GM23338 (cell line): ENCODE results near the gene LONRF2. TPM values are rescaled to one million over a fixed set of nuclear protein-coding genes. Genes with fewer than 3 reads are reported as not detected.

Experiments used
- ATAC-seq: fragments of 200-7000 bp; cut with Tn5 transposase; 3 replicates; pipeline ENCODE4 v1.9.1; 2020
- DNase-seq: peaks from one replicate; pipeline ENCODE4 v3.0.0-alpha.2; 2015; ENCODE audit warnings: low spot score
- H2AFZ ChIP-seq: fragments of 200-600 bp; sonication (generic); 2 replicates; pipeline ENCODE4 v1.8.0; 2016; ENCODE audit warnings: antibody characterized with exemption, mild to moderate bottlenecking, moderate library complexity
- H3F3A ChIP-seq: fragments of 200-600 bp; sonication (generic); replicated peaks from 2 replicates; pipeline ENCODE4 v1.8.0; 2017; ENCODE audit warnings: antibody characterized with exemption, mixed run types, low read depth
- H3K27ac ChIP-seq: fragments of 200-600 bp; sonication (generic); 2 replicates; pipeline ENCODE4 v1.6.1; 2016; ENCODE audit warnings: low read depth
- H3K27me3 ChIP-seq: fragments of 200-600 bp; sonication (generic); 2 replicates; pipeline ENCODE4 v1.8.0; 2016; ENCODE audit warnings: mild to moderate bottlenecking, mixed run types, moderate library complexity; ENCODE audit not compliant: insufficient read depth
- H3K36me3 ChIP-seq: fragments of 200-600 bp; sonication (generic); 2 replicates; pipeline ENCODE4 v1.8.0; 2016; ENCODE audit warnings: mild to moderate bottlenecking; ENCODE audit not compliant: insufficient read depth
- H3K4me1 ChIP-seq: fragments of 200-600 bp; sonication (generic); 2 replicates; pipeline ENCODE4 v1.8.0; 2016; ENCODE audit warnings: mild to moderate bottlenecking, moderate library complexity; ENCODE audit not compliant: insufficient read depth
- H3K4me2 ChIP-seq: fragments of 200-600 bp; sonication (generic); 2 replicates; pipeline ENCODE4 v1.7.1; 2017; ENCODE audit warnings: mixed run types
- H3K4me3 ChIP-seq: fragments of 200-600 bp; sonication (generic); 2 replicates; pipeline ENCODE4 v1.6.1; 2016; ENCODE audit warnings: mixed run types
- H3K79me2 ChIP-seq: fragments of 200-600 bp; sonication (generic); replicated peaks from 2 replicates; pipeline ENCODE4 v1.8.0; 2017; ENCODE audit warnings: mild to moderate bottlenecking; ENCODE audit not compliant: insufficient read depth
- H3K9me2 ChIP-seq: fragments of 200-600 bp; sonication (generic); 2 replicates; pipeline ENCODE4 v1.8.0; 2017; ENCODE audit not compliant: insufficient read depth
- H4K20me1 ChIP-seq: fragments of 200-600 bp; sonication (generic); replicated peaks from 2 replicates; pipeline ENCODE4 v1.8.0; 2017; ENCODE audit warnings: mild to moderate bottlenecking; ENCODE audit not compliant: insufficient read depth
- H3K27ac Mint-ChIP-seq: 2 replicates; pipeline ENCODE4 v1.8.0; 2020; ENCODE audit warnings: inconsistent platforms, mild to moderate bottlenecking, moderate library complexity, mixed read lengths
- H3K27me3 Mint-ChIP-seq: 3 replicates; pipeline ENCODE4 v1.8.0; 2022; ENCODE audit warnings: low read depth, mild to moderate bottlenecking, moderate library complexity, mixed read lengths, inconsistent platforms; ENCODE audit not compliant: insufficient read depth, poor library complexity
- H3K36me3 Mint-ChIP-seq: 3 replicates; pipeline ENCODE4 v1.8.0; 2021; ENCODE audit warnings: low read depth, mild to moderate bottlenecking, inconsistent platforms, moderate library complexity, mixed read lengths
- H3K4me1 Mint-ChIP-seq: 3 replicates; pipeline ENCODE4 v1.8.0; 2020; ENCODE audit warnings: mild to moderate bottlenecking, inconsistent platforms, mixed read lengths
- H3K4me3 Mint-ChIP-seq: 3 replicates; pipeline ENCODE4 v1.8.0; 2021; ENCODE audit warnings: moderate library complexity, mild to moderate bottlenecking, inconsistent platforms, mixed read lengths
- H3K9me3 Mint-ChIP-seq: 3 replicates; pipeline ENCODE4 v1.8.0; 2020; ENCODE audit warnings: moderate library complexity, mild to moderate bottlenecking, inconsistent platforms, mixed read lengths
- CREB1 ChIP-seq: fragments of 250-450 bp; sonication (Bioruptor Pico); IDR thresholded peaks from 2 replicates; pipeline ENCODE4 v1.5.0; 2020; ENCODE audit warnings: low read depth, mild to moderate bottlenecking, moderate library complexity
- EZH2 ChIP-seq: fragments of 200-600 bp; sonication (generic); IDR thresholded peaks from one replicate; pipeline ENCODE4 v1.8.0; 2017; ENCODE audit warnings: antibody characterized with exemption, mild to moderate bottlenecking, low read depth; ENCODE audit not compliant: unreplicated experiment
- EZH2phosphoT487 ChIP-seq: fragments of 200-600 bp; sonication (generic); IDR thresholded peaks from one replicate; pipeline ENCODE4 v1.8.1; 2018; ENCODE audit warnings: antibody characterized with exemption; ENCODE audit not compliant: unreplicated experiment
- JUNB ChIP-seq: IDR thresholded peaks from one replicate; pipeline ENCODE4 v1.6.1; 2016; ENCODE audit warnings: antibody characterized with exemption; ENCODE audit not compliant: unreplicated experiment
- NANOG ChIP-seq: IDR thresholded peaks from 2 replicates; pipeline ENCODE4 v1.6.1; 2016; ENCODE audit warnings: antibody characterized with exemption, borderline replicate concordance
- POLR2AphosphoS5 ChIP-seq: IDR thresholded peaks from 2 replicates; pipeline ENCODE4 v1.6.1; 2016; ENCODE audit warnings: antibody characterized with exemption, low read depth
- STAT1 ChIP-seq: IDR thresholded peaks from one replicate; pipeline ENCODE4 v1.6.1; 2016; ENCODE audit warnings: antibody characterized with exemption; ENCODE audit not compliant: unreplicated experiment
- ZNF114 ChIP-seq: fragments of 250-450 bp; sonication (Bioruptor Pico); IDR thresholded peaks from 2 replicates; pipeline ENCODE4 v1.5.0; 2020; ENCODE audit warnings: mild to moderate bottlenecking, moderate library complexity
- ZNF331 ChIP-seq: fragments of 250-450 bp; sonication (Bioruptor Pico); IDR thresholded peaks from 2 replicates; pipeline ENCODE4 v1.5.0; 2020; ENCODE audit warnings: low read depth, mild to moderate bottlenecking, moderate library complexity
- polyA plus RNA-seq: library from polyadenylated mRNA; unstranded; fragments of >200 nt; fragmentation: Nextera tagmentation; extraction: Ambion mirVana; gene quantifications from 2 replicates; pipeline ENCODE4 v1.2.1, GENCODE V29; 2016
- total RNA-seq: library from RNA; depleted of rRNA; stranded (reverse); fragments of >200 nt; shearing (Covaris generic); gene quantifications from 2 replicates; pipeline ENCODE4 v1.2.3, GENCODE V29; 2014
- TF ChIP-seq, protein P1 (sequence below), 2 experiments: fragments of 200-600 bp in 1 of 2; sonication (generic) in 1 of 2; conservative IDR thresholded peaks; 2 replicates each; pipeline versions ENCODE4 v1.5.1 to v1.6.1; 2016 to 2017; ENCODE audit warnings: antibody characterized with exemption in 2 of 2, low read depth in 2 of 2, mild to moderate bottlenecking in 2 of 2, moderate library complexity in 1 of 2
- TF ChIP-seq, protein P2 (sequence below): IDR thresholded peaks from one replicate; pipeline ENCODE4 v1.6.1; 2018; ENCODE audit warnings: antibody characterized with exemption; ENCODE audit not compliant: unreplicated experiment
- TF ChIP-seq, protein P3 (sequence below): fragments of 250-450 bp; sonication (Bioruptor Pico); IDR thresholded peaks from 2 replicates; pipeline ENCODE4 v1.5.0; 2020; ENCODE audit warnings: mild to moderate bottlenecking, moderate library complexity
- TF ChIP-seq, protein P4 (sequence below): IDR thresholded peaks from 2 replicates; pipeline ENCODE4 v1.6.1; 2016; ENCODE audit warnings: antibody characterized with exemption

Gene LONRF2
- total and polyA plus RNA-seq, 2 experiments from 2014 or later = 0.05 to 0.24 TPM

DNA sequence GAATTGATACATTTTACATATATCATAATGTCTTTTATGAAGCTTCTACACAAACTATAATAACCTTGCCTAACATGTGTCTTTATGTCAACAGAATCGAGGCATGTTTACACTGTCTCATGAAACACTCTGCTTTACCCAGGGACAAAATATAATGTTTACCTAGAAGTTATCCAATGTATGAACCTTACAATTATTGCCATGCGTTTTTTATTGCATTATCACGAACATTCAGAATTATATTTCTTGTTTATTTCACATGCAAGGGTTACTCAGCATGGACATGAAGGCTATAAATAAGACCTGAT is 19.8 kb downstream of the LONRF2 start:
- no peak for TF ChIP-seq NANOG
- TF ChIP-seq, protein P1, sequence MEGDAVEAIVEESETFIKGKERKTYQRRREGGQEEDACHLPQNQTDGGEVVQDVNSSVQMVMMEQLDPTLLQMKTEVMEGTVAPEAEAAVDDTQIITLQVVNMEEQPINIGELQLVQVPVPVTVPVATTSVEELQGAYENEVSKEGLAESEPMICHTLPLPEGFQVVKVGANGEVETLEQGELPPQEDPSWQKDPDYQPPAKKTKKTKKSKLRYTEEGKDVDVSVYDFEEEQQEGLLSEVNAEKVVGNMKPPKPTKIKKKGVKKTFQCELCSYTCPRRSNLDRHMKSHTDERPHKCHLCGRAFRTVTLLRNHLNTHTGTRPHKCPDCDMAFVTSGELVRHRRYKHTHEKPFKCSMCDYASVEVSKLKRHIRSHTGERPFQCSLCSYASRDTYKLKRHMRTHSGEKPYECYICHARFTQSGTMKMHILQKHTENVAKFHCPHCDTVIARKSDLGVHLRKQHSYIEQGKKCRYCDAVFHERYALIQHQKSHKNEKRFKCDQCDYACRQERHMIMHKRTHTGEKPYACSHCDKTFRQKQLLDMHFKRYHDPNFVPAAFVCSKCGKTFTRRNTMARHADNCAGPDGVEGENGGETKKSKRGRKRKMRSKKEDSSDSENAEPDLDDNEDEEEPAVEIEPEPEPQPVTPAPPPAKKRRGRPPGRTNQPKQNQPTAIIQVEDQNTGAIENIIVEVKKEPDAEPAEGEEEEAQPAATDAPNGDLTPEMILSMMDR (conservative IDR thresholded peaks at IDR 0.05; ENCODE audit: low read depth in 2 of 2) = no peak
- no peak for TF ChIP-seq JUNB
- TF ChIP-seq ZNF331 (CRISPR knock-in tag) = no peak
- TF ChIP-seq EZH2phosphoT487 = no peak
- TF ChIP-seq CREB1 (CRISPR knock-in tag) = no peak
- TF ChIP-seq EZH2 = no peak
- TF ChIP-seq STAT1 = no peak
- TF ChIP-seq, protein P2, sequence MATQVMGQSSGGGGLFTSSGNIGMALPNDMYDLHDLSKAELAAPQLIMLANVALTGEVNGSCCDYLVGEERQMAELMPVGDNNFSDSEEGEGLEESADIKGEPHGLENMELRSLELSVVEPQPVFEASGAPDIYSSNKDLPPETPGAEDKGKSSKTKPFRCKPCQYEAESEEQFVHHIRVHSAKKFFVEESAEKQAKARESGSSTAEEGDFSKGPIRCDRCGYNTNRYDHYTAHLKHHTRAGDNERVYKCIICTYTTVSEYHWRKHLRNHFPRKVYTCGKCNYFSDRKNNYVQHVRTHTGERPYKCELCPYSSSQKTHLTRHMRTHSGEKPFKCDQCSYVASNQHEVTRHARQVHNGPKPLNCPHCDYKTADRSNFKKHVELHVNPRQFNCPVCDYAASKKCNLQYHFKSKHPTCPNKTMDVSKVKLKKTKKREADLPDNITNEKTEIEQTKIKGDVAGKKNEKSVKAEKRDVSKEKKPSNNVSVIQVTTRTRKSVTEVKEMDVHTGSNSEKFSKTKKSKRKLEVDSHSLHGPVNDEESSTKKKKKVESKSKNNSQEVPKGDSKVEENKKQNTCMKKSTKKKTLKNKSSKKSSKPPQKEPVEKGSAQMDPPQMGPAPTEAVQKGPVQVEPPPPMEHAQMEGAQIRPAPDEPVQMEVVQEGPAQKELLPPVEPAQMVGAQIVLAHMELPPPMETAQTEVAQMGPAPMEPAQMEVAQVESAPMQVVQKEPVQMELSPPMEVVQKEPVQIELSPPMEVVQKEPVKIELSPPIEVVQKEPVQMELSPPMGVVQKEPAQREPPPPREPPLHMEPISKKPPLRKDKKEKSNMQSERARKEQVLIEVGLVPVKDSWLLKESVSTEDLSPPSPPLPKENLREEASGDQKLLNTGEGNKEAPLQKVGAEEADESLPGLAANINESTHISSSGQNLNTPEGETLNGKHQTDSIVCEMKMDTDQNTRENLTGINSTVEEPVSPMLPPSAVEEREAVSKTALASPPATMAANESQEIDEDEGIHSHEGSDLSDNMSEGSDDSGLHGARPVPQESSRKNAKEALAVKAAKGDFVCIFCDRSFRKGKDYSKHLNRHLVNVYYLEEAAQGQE = no peak
- no peak for TF ChIP-seq ZNF114 (CRISPR knock-in tag)
- TF ChIP-seq, protein P3, sequence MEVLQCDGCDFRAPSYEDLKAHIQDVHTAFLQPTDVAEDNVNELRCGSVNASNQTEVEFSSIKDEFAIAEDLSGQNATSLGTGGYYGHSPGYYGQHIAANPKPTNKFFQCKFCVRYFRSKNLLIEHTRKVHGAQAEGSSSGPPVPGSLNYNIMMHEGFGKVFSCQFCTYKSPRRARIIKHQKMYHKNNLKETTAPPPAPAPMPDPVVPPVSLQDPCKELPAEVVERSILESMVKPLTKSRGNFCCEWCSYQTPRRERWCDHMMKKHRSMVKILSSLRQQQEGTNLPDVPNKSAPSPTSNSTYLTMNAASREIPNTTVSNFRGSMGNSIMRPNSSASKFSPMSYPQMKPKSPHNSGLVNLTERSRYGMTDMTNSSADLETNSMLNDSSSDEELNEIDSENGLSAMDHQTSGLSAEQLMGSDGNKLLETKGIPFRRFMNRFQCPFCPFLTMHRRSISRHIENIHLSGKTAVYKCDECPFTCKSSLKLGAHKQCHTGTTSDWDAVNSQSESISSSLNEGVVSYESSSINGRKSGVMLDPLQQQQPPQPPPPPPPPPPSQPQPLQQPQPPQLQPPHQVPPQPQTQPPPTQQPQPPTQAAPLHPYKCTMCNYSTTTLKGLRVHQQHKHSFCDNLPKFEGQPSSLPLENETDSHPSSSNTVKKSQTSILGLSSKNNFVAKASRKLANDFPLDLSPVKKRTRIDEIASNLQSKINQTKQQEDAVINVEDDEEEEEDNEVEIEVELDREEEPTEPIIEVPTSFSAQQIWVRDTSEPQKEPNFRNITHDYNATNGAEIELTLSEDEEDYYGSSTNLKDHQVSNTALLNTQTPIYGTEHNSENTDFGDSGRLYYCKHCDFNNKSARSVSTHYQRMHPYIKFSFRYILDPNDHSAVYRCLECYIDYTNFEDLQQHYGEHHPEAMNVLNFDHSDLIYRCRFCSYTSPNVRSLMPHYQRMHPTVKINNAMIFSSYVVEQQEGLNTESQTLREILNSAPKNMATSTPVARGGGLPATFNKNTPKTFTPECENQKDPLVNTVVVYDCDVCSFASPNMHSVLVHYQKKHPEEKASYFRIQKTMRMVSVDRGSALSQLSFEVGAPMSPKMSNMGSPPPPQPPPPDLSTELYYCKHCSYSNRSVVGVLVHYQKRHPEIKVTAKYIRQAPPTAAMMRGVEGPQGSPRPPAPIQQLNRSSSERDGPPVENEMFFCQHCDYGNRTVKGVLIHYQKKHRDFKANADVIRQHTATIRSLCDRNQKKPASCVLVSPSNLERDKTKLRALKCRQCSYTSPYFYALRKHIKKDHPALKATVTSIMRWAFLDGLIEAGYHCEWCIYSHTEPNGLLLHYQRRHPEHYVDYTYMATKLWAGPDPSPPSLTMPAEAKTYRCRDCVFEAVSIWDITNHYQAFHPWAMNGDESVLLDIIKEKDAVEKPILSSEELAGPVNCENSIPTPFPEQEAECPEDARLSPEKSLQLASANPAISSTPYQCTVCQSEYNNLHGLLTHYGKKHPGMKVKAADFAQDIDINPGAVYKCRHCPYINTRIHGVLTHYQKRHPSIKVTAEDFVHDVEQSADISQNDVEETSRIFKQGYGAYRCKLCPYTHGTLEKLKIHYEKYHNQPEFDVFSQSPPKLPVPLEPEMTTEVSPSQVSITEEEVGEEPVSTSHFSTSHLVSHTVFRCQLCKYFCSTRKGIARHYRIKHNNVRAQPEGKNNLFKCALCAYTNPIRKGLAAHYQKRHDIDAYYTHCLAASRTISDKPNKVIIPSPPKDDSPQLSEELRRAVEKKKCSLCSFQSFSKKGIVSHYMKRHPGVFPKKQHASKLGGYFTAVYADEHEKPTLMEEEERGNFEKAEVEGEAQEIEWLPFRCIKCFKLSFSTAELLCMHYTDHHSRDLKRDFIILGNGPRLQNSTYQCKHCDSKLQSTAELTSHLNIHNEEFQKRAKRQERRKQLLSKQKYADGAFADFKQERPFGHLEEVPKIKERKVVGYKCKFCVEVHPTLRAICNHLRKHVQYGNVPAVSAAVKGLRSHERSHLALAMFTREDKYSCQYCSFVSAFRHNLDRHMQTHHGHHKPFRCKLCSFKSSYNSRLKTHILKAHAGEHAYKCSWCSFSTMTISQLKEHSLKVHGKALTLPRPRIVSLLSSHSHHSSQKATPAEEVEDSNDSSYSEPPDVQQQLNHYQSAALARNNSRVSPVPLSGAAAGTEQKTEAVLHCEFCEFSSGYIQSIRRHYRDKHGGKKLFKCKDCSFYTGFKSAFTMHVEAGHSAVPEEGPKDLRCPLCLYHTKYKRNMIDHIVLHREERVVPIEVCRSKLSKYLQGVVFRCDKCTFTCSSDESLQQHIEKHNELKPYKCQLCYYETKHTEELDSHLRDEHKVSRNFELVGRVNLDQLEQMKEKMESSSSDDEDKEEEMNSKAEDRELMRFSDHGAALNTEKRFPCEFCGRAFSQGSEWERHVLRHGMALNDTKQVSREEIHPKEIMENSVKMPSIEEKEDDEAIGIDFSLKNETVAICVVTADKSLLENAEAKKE (CRISPR knock-in tag) = no peak
- no peak for TF ChIP-seq POLR2AphosphoS5
- TF ChIP-seq, protein P4, sequence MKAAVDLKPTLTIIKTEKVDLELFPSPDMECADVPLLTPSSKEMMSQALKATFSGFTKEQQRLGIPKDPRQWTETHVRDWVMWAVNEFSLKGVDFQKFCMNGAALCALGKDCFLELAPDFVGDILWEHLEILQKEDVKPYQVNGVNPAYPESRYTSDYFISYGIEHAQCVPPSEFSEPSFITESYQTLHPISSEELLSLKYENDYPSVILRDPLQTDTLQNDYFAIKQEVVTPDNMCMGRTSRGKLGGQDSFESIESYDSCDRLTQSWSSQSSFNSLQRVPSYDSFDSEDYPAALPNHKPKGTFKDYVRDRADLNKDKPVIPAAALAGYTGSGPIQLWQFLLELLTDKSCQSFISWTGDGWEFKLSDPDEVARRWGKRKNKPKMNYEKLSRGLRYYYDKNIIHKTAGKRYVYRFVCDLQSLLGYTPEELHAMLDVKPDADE = no peak
- H2AFZ ChIP-seq = no peak overlapping the region
- no peaks in the 10 kb centered on the region for H3K79me2 ChIP-seq
- no peak overlapping the region for H3K4me2 ChIP-seq
- H3F3A ChIP-seq = no peaks in the 10 kb centered on the region
- Mint-ChIP-seq H3K36me3 (peaks cover 10% of the 10 kb centered on the region; the same call in 2 of the 3 replicates), H3K27ac (no peak overlapping the region), H3K27me3 (no peaks in the 10 kb centered on the region), H3K4me3 (no peak overlapping the region), H3K9me3 (peaks cover 15% of the 10 kb centered on the region; the same call in 2 of the 3 replicates), H3K4me1 (no peaks in the 10 kb centered on the region)
- H3K4me1 ChIP-seq = no peaks in the 10 kb centered on the region
- H3K27ac ChIP-seq = no peak overlapping the region
- no peaks in the 10 kb centered on the region for H3K9me2 ChIP-seq
- H3K36me3 ChIP-seq = 0 out of 2 replicates have a peak, but pooled peaks cover 4% of the 10 kb centered on the region
- DNase-seq (no peak), ATAC-seq (no peak)
- H3K4me3 ChIP-seq = no peak overlapping the region
- H4K20me1 ChIP-seq = no peaks in the 10 kb centered on the region
- H3K27me3 ChIP-seq = no peaks in the 10 kb centered on the region
